HepG2 (cell line): ENCODE results near the gene GLB1L3. TPM values are rescaled to one million over a fixed set of nuclear protein-coding genes. Genes with fewer than 3 reads are reported as not detected.

Source experiments
- ATAC-seq: fragments of 200-7000 bp; cut with Tn5 transposase; 3 replicates; pipeline ENCODE4 v1.9.1; 2020; ENCODE audit warnings: mild to moderate bottlenecking, moderate library complexity
- BruUV-seq: library from RNA; stranded (reverse); fragments of 400-500 nt; replicated peaks from 2 replicates; lab custom pipeline; 2021; lab: Mats Ljungman, UMichigan
- CTCF ChIA-PET: fragments of 300-600 bp; formaldehyde crosslinking; extraction: SDS; loops from one replicate; lab custom pipeline; 2021; ENCODE audit warnings: low total read pairs, inconsistent platforms, low intra/inter-chr PET ratio; lab: Yijun Ruan, JAX
- POLR2A ChIA-PET: fragments of 350-600 bp; sonication (Branson Sonifier 250); formaldehyde crosslinking; loops from one replicate; lab custom pipeline; 2020; ENCODE audit warnings: antibody characterized with exemption, inconsistent platforms; lab: Yijun Ruan, JAX
- DNase-seq: peaks from one replicate; pipeline ENCODE4 v3.0.0-alpha.2; 2015; ENCODE audit warnings: low spot score
- FAIRE-seq: peaks from 3 replicates; lab custom pipeline; 2011; peaks lifted over from hg19 to GRCh38; lab: Jason Lieb, UNC
- H2AFZ ChIP-seq: one replicate; pipeline ENCODE4 v1.6.1; 2011; ENCODE audit warnings: low read length, inconsistent platforms
- H3K27ac ChIP-seq: fragments of 300-600 bp; 3 replicates; pipeline ENCODE4 v1.8.0; 2011; ENCODE audit warnings: mixed run types, mild to moderate bottlenecking, mixed read lengths, low read length, inconsistent platforms; ENCODE audit not compliant: insufficient read depth; ENCODE audit errors: extremely low read length
- H3K27me3 ChIP-seq, 2 experiments: fragments of 200-600 bp in 1 of 2; 2 replicates in 1 of 2; 3 replicates in 1 of 2; pipeline versions ENCODE4 v1.6.0 to v1.8.0; 2011; ENCODE audit warnings: low read length in 2 of 2, mild to moderate bottlenecking in 2 of 2, moderate library complexity in 2 of 2, inconsistent platforms in 1 of 2; ENCODE audit not compliant: insufficient read depth in 2 of 2, control insufficient read depth in 1 of 2
- H3K36me3 ChIP-seq, 2 experiments: fragments of 200-600 bp in 1 of 2; replicated peaks in 1 of 2; 2 replicates in 1 of 2; 3 replicates in 1 of 2; pipeline versions ENCODE4 v1.5.1 to v1.8.0; 2011; ENCODE audit warnings: low read length in 2 of 2, inconsistent platforms in 1 of 2; ENCODE audit not compliant: insufficient read depth in 2 of 2, control insufficient read depth in 1 of 2
- H3K4me1 ChIP-seq: 2 replicates; pipeline ENCODE4 v1.5.1; 2012; ENCODE audit warnings: low read length, inconsistent platforms; ENCODE audit not compliant: insufficient read depth
- H3K4me2 ChIP-seq: 2 replicates; pipeline ENCODE4 v1.6.0; 2011; ENCODE audit warnings: low read depth, low read length, inconsistent platforms
- H3K4me3 ChIP-seq, 3 experiments: fragments of 200-600 bp in 1 of 3; sonication (generic), shearing (Covaris generic) in 1 of 3; replicated peaks in 1 of 3; 2 replicates each; pipeline ENCODE4 v1.5.1; 2011 to 2016; ENCODE audit warnings: low read length in 3 of 3, inconsistent platforms in 2 of 3, low read depth in 2 of 3, mild to moderate bottlenecking in 2 of 3, control low read depth in 1 of 3, mixed read lengths in 1 of 3; ENCODE audit not compliant: insufficient read depth in 1 of 3
- H3K79me2 ChIP-seq: one replicate; pipeline ENCODE4 v1.6.1; 2011; ENCODE audit warnings: low read length, inconsistent platforms; ENCODE audit not compliant: insufficient read depth
- H3K9ac ChIP-seq: 2 replicates; pipeline ENCODE4 v1.6.0; 2011; ENCODE audit warnings: mild to moderate bottlenecking, low read depth, low read length, inconsistent platforms; ENCODE audit not compliant: insufficient read depth
- H3K9me3 ChIP-seq: 2 replicates; pipeline ENCODE4 v1.5.1; 2012; ENCODE audit warnings: mild to moderate bottlenecking, low read length
- H4K20me1 ChIP-seq: 2 replicates; pipeline ENCODE4 v1.6.0; 2011; ENCODE audit warnings: inconsistent platforms, mild to moderate bottlenecking, low read length, moderate library complexity; ENCODE audit not compliant: insufficient read depth
- BCL3 ChIP-seq: sonication (generic); formaldehyde crosslinking; IDR thresholded peaks from 2 replicates; pipeline ENCODE4 v1.5.1; 2020; ENCODE audit warnings: mild to moderate bottlenecking, missing genetic modification reagents, moderate library complexity
- ELF1 ChIP-seq: sonication (generic); formaldehyde crosslinking; IDR thresholded peaks from 2 replicates; pipeline ENCODE4 v1.4.0; 2020; ENCODE audit warnings: missing genetic modification reagents
- FOXJ3 ChIP-seq: sonication (generic); formaldehyde crosslinking; IDR thresholded peaks from 2 replicates; pipeline ENCODE4 v1.4.0; 2020; ENCODE audit warnings: missing genetic modification reagents, mild to moderate bottlenecking, borderline replicate concordance
- KLF12 ChIP-seq: sonication (generic); formaldehyde crosslinking; IDR thresholded peaks from 2 replicates; pipeline ENCODE4 v1.4.0; 2020; ENCODE audit warnings: missing genetic modification reagents, borderline replicate concordance
- PATZ1 ChIP-seq: sonication (generic); formaldehyde crosslinking; IDR thresholded peaks from 2 replicates; pipeline ENCODE4 v1.4.0; 2020; ENCODE audit warnings: missing genetic modification reagents
- REPIN1 ChIP-seq: sonication (generic); formaldehyde crosslinking; IDR thresholded peaks from 2 replicates; pipeline ENCODE4 v1.8.0; 2022; ENCODE audit warnings: missing genetic modification reagents, low read depth, mild to moderate bottlenecking, borderline replicate concordance
- SAP130 ChIP-seq: IDR thresholded peaks from 2 replicates; pipeline ENCODE4 v1.6.1; 2016; ENCODE audit warnings: low read depth
- SOX5 ChIP-seq: IDR thresholded peaks from 2 replicates; pipeline ENCODE4 v1.6.1; 2016; ENCODE audit warnings: borderline replicate concordance
- ZNF558 ChIP-seq: sonication (generic); formaldehyde crosslinking; IDR thresholded peaks from 2 replicates; pipeline ENCODE4 v1.9.0; 2022; ENCODE audit warnings: mild to moderate bottlenecking, missing genetic modification reagents, borderline replicate concordance
- ZNF775 ChIP-seq: sonication (generic); formaldehyde crosslinking; IDR thresholded peaks from 2 replicates; pipeline ENCODE4 v1.4.0; 2020; ENCODE audit warnings: missing genetic modification reagents, mild to moderate bottlenecking, moderate library complexity, borderline replicate concordance
- WGBS: methylation state at CpG from one replicate; pipeline ENCODE4 v1.1.6; 2017; ENCODE audit warnings: low lambda C conversion rate; 5-methylcytosine and 5-hydroxymethylcytosine counted together
- in situ Hi-C: cut with HindIII; loops from 2 replicates; pipeline ENCODE4 v1.10.0; 2017; ENCODE audit warnings: low pct_unique_long_range_greater_than_20kb; ENCODE audit not compliant: extremely low pct_ligation_motif_present
- intact Hi-C: fragments of 100-400 bp; cut with micrococcal nuclease; formaldehyde crosslinking; loops from one replicate; pipeline ENCODE4 v1.10.0; 2022; ENCODE audit not compliant: unreplicated experiment
- polyA plus RNA-seq, 8 experiments: library from polyadenylated mRNA; depleted of rRNA in 3 of 8; stranded (reverse) in 7 of 8; unstranded in 1 of 8; fragments of >200 nt; fragmentation: Illumina TruSeq in 4 of 8; extraction: Trizol in 4 of 8; gene quantifications; 2 replicates each; pipeline versions ENCODE4 v1.2.1 to v1.2.3, GENCODE V29; 2011 to 2016; ENCODE audit warnings: low read depth in 4 of 8, missing spikeins in 1 of 8, mixed read lengths in 1 of 8; ENCODE audit not compliant: insufficient read depth in 1 of 8
- total RNA-seq, 5 experiments: library from RNA; depleted of rRNA; stranded (reverse); fragments of >200 nt; fragmentation: Illumina TruSeq; extraction: Trizol; gene quantifications; 2 replicates each; pipeline ENCODE4 v1.2.3, GENCODE V29; 2016; ENCODE audit warnings: low read depth in 1 of 5

Gene GLB1L3
- total and polyA plus RNA-seq, 2 of the 13 experiments (the other 11 are each of a cell fraction or from before 2014, with no cell fraction given), result not detected

- Histone ChIP-seq H3K27me3 (no peaks in the 10 kb centered on the region), H3K9me3 (no peaks in the 10 kb centered on the region), H3K9ac (no peak overlapping the region), H3K4me3 (no peak overlapping the region), H3K4me2 (no peak overlapping the region), H3K36me3 (peaks cover 8 to 43% of the 10 kb centered on the region in 2 experiments), H3K4me1 (no peaks in the 10 kb centered on the region), H4K20me1 (no peaks in the 10 kb centered on the region), H3K27ac (no peak overlapping the region), H3K79me2 (no peaks in the 10 kb centered on the region), H2AFZ (no peak overlapping the region)
- 100% methylated on average over 4 of the region's 4 CpGs for WGBS
- intact Hi-C loops (loop anchor here (1.0 kb wide), 2 partner anchors 19 to 37 kb away; no protein-coding TSS in a partner anchor), in situ Hi-C loops (no loop called here)
- no peak for DNase-seq
- no TSS peak for BruUV-seq
- no peak for FAIRE-seq
- ChIA-PET CTCF (interaction anchor here (3.2 kb wide), 1 partner anchor 36 kb away, joined by 15 read pairs; no protein-coding TSS in a partner anchor), POLR2A (interaction anchor here (1.2 kb wide), 1 partner anchor 19 kb away, joined by 4 read pairs; the partner anchor contains the start of gene VPS26B)
- ATAC-seq, result no peak
- no peak for TF ChIP-seq KLF12
- no peak for TF ChIP-seq ZNF775
- TF ChIP-seq ELF1 (CRISPR knock-in tag), result no peak
- TF ChIP-seq ZNF558 (CRISPR knock-in tag), result no peak
- TF ChIP-seq FOXJ3 (CRISPR knock-in tag), result no peak
- no peak for TF ChIP-seq REPIN1 (CRISPR knock-in tag)
Measured at GRCh38 chr11:134243913-134244312, 32.3 kb upstream of the GLB1L3 start.

GRCh38 chr11:134244593-134244992 is 31.6 kb upstream of the GLB1L3 start:
- CTCF ChIA-PET, result interaction anchor here (3.2 kb wide), 1 partner anchor 37 kb away, joined by 15 read pairs; no protein-coding TSS in a partner anchor
- no peaks in the 10 kb centered on the region for H3K27me3 ChIP-seq
- DNase-seq, result peak; percentile 35
- no peaks in the 10 kb centered on the region for H4K20me1 ChIP-seq
- WGBS, result 60% methylated on average over 5 of the region's 7 CpGs
- no peak overlapping the region for H3K4me2 ChIP-seq
- intact Hi-C loops, result loop anchor here (1.0 kb wide), 2 partner anchors 19 to 37 kb away; no protein-coding TSS in a partner anchor
- peak; percentile 93 for ATAC-seq
- H3K27ac ChIP-seq, result no peak overlapping the region
- no peaks in the 10 kb centered on the region for H3K79me2 ChIP-seq
- H3K4me3 ChIP-seq, result no peak overlapping the region
- H3K4me1 ChIP-seq, result no peaks in the 10 kb centered on the region
- in situ Hi-C loops, result no loop called here
- H2AFZ ChIP-seq, result no peak overlapping the region
- no peak overlapping the region for H3K9ac ChIP-seq
- peaks cover 10 to 40% of the 10 kb centered on the region in 2 experiments for H3K36me3 ChIP-seq
- H3K9me3 ChIP-seq, result no peaks in the 10 kb centered on the region
- POLR2A ChIA-PET, result interaction anchor here (1.2 kb wide), 1 partner anchor 20 kb away, joined by 4 read pairs; the partner anchor contains the start of gene VPS26B
- BruUV-seq, result no TSS peak
- peak; percentile 79 for FAIRE-seq
- TF ChIP-seq PATZ1 (CRISPR knock-in tag), result no peak
- no peak for TF ChIP-seq SAP130 (CRISPR knock-in tag)
- no peak for TF ChIP-seq BCL3 (CRISPR knock-in tag)
- TF ChIP-seq SOX5 (CRISPR knock-in tag), result no peak
